OCI-LY1 (cell line): Measurements from ENCODE around the gene ABCC4.

Experiments used
- EZH2 ChIP-seq: fragments of 200-600 bp; sonication (generic), shearing (Covaris generic); IDR thresholded peaks from 2 replicates; pipeline ENCODE4 v1.8.0; 2017; ENCODE audit warnings: borderline replicate concordance, mixed run types, mild to moderate bottlenecking, antibody characterized with exemption, low read length, moderate library complexity, mixed read lengths
- TF ChIP-seq, protein P1 (sequence below): fragments of 200-600 bp; sonication (generic), shearing (Covaris generic); IDR thresholded peaks from 2 replicates; pipeline ENCODE4 v1.5.1; 2017; ENCODE audit warnings: mild to moderate bottlenecking, antibody characterized with exemption, low read length, moderate library complexity, mixed read lengths

DNA sequence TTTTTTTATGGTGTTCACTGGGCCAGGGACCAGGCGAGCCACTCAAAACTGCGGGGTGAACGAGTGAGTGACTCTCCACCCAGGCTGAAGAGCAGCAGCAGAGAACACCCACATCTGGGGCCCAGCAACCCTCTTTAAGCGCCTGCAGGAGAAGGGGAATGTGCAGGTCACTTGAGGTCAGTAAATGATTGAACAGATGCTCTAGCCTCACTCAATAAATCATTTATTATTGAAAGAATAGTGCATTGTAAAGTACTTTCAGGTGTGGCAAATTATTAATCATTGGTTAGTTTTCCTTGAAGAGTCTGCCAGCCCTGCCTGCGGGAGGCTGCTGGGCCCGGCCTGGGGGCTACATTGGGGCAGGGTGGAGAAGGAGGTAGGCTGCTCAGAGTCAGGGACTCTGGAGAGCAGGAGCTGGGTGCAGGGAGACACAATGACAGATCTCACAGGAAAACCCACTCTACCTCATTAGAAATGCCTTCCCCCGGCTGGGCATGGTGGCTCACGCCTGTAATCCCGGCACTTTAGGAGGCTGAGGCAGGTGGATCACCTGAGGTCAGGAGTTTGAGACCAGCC is 42.5 kb downstream of the ABCC4 start:
- TF ChIP-seq, protein P1, sequence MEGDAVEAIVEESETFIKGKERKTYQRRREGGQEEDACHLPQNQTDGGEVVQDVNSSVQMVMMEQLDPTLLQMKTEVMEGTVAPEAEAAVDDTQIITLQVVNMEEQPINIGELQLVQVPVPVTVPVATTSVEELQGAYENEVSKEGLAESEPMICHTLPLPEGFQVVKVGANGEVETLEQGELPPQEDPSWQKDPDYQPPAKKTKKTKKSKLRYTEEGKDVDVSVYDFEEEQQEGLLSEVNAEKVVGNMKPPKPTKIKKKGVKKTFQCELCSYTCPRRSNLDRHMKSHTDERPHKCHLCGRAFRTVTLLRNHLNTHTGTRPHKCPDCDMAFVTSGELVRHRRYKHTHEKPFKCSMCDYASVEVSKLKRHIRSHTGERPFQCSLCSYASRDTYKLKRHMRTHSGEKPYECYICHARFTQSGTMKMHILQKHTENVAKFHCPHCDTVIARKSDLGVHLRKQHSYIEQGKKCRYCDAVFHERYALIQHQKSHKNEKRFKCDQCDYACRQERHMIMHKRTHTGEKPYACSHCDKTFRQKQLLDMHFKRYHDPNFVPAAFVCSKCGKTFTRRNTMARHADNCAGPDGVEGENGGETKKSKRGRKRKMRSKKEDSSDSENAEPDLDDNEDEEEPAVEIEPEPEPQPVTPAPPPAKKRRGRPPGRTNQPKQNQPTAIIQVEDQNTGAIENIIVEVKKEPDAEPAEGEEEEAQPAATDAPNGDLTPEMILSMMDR = no peak
- TF ChIP-seq EZH2 = no peak
